ENCODE results near the gene NRG2.

DNA sequence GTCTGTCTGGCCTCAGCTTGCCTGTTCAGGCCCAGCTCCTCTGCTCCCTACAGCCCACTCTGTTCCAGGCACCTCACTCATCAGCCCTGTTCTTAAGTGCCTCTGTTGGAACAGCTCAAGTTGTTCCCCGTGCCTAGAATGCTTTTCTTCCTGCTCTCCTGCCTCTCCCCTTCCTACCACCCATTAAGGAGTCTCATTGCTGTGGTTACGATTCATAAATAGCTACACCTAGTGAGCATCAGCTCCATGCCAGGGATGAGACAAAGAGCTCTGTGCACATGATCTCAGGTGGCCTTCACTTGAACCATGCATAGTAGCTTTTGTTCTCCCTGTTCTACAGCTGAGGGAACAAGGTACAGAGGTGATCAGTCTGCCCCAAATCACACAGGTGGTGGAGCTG lies 193.2 kb downstream of the NRG2 start:
- TF ChIP-seq, protein P1, sequence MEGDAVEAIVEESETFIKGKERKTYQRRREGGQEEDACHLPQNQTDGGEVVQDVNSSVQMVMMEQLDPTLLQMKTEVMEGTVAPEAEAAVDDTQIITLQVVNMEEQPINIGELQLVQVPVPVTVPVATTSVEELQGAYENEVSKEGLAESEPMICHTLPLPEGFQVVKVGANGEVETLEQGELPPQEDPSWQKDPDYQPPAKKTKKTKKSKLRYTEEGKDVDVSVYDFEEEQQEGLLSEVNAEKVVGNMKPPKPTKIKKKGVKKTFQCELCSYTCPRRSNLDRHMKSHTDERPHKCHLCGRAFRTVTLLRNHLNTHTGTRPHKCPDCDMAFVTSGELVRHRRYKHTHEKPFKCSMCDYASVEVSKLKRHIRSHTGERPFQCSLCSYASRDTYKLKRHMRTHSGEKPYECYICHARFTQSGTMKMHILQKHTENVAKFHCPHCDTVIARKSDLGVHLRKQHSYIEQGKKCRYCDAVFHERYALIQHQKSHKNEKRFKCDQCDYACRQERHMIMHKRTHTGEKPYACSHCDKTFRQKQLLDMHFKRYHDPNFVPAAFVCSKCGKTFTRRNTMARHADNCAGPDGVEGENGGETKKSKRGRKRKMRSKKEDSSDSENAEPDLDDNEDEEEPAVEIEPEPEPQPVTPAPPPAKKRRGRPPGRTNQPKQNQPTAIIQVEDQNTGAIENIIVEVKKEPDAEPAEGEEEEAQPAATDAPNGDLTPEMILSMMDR (conservative IDR thresholded peaks at IDR 0.05; ENCODE audit: low read depth, low read length) = no peak
- no peak for TF ChIP-seq EZH2 (IDR thresholded peaks at IDR 0.05; ENCODE audit: low read length, unreplicated experiment)
- TF ChIP-seq EZH2phosphoT487 (IDR thresholded peaks at IDR 0.05; ENCODE audit: borderline replicate concordance, low read length) = no peak

Measured in PC-3 (cell line).